ENCODE results near the gene MLF2.

Gene MLF2
- 40.1 to 92.3 (median 63.7) reads per million in 18 experiments for total RNA-seq

GRCh38 chr12:6752921-6753771 is at the start of gene MLF2:
MLF2 (minus strand) TSS chr12:6753141; CDS start chr12:6752334, 807 bp downstream.
- peak; percentile 99 for DNase-seq

- DNase-seq: no peak
Measured at GRCh38 chr12:6799147-6799546, 46.2 kb upstream of the MLF2 start.

GRCh38 chr12:6796576-6796975 is 43.6 kb upstream of the MLF2 start:
- DNase-seq: no peak

GRCh38 chr12:6795088-6795487 is 42.1 kb upstream of the MLF2 start:
- no peak for DNase-seq

GRCh38 chr12:6792522-6793201 is 39.7 kb upstream of the MLF2 start:
- peak; percentile 87 to 88 for DNase-seq

- peak; percentile 4 to 9 for DNase-seq
Measured at GRCh38 chr12:6791931-6792520, 39.1 kb upstream of the MLF2 start.

- DNase-seq: peak; percentile 38 to 58
Measured at GRCh38 chr12:6790496-6791150, 37.7 kb upstream of the MLF2 start.

GRCh38 chr12:6788972-6789924 is 36.3 kb upstream of the MLF2 start, which contains the start of gene CD4:
CD4 (plus strand) TSS chr12:6789528; CDS start chr12:6800139, 10,611 bp downstream.
- DNase-seq: peak; percentile 82 to 89

- DNase-seq: peak in 1 of 2 donors; percentile 33
Measured at GRCh38 chr12:6787309-6787708, 34.4 kb upstream of the MLF2 start.

GRCh38 chr12:6786416-6787094 is 33.6 kb upstream of the MLF2 start:
- DNase-seq: no peak

GRCh38 chr12:6784761-6785160 is 31.8 kb upstream of the MLF2 start:
- no peak for DNase-seq

- no peak for DNase-seq
Measured at GRCh38 chr12:6784296-6784695, 31.4 kb upstream of the MLF2 start.

GRCh38 chr12:6783828-6784227 is 30.9 kb upstream of the MLF2 start:
- no peak for DNase-seq

- DNase-seq: no peak
Measured at GRCh38 chr12:6782850-6783566, 30.1 kb upstream of the MLF2 start.

- DNase-seq: no peak
Measured at GRCh38 chr12:6782119-6782518, 29.2 kb upstream of the MLF2 start.

- DNase-seq: no peak
Measured at GRCh38 chr12:6780573-6780972, 27.6 kb upstream of the MLF2 start.

GRCh38 chr12:6779708-6780432 is 26.9 kb upstream of the MLF2 start:
- DNase-seq: peak in 1 of 2 donors; percentile 46

- DNase-seq: peak; percentile 91 to 92
Measured at GRCh38 chr12:6778574-6779550, 25.9 kb upstream of the MLF2 start.

Data from inflammatory macrophage (primary cell).